Left forelimb (tissue), 1 donor: Measurements from ENCODE around the gene SOCS7.
A peak's percentile ranks its signal among the peaks of the same experiment; 100 is the strongest.

Experiments used
- DNase-seq: peaks from one replicate; pipeline ENCODE4 v3.0.0-alpha.2; 2018; ENCODE audit warnings: low spot score

The SOCS7 gene

DNA sequence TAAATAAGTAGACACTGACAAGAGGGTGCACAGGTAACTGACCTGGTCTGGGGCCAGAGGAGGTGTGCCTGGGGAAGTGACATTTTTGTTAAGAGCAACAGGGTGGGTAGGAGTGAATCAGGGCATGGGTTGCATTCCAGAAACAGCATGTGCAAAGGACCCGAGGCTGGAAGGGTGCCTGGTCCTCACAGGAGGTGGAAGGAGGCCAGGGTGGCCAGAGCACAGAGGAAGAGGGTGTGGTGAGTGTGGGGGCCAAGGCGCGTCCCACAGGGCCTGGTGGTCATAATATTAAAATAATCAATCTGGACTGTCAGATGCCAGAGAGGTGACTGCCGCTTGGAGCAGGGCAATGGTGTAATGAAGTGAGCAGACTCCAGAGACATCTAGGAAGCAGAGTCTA is 90.9 kb downstream of the SOCS7 start:
- DNase-seq, result no peak

DNA sequence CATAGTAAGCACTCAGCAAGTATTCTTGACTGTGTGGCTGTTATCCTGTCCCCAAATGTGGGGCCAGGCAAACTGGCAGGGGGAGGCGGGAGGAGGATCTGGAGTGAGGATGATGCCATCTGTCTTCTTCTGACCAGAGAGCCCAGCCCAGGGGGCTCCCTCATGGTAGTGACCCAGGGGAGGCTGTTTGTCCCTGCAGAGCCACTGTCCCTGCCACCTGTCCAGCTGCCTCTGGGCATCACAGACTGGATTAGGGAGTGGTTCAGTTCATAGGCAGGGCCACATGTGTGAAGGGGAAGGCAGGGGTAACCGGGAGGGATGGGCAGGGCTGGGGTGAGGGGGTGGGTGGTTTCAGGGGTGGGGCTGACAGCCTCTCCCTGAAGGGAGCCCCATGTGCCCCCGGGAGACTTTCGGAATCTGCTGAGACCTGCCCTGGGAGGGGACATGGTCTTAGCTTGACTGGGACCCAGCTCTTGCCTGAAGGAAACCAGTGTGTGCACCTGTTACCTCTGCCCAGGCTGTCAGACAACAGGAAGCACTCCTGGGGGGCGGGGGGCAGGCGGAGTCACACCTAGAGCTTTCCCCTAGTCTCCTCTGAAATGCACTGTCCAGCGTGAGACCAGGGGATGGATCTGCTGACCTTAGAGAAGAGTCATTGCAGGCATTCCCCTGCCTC is 91.8 kb downstream of the SOCS7 start:
- no peak for DNase-seq

DNA sequence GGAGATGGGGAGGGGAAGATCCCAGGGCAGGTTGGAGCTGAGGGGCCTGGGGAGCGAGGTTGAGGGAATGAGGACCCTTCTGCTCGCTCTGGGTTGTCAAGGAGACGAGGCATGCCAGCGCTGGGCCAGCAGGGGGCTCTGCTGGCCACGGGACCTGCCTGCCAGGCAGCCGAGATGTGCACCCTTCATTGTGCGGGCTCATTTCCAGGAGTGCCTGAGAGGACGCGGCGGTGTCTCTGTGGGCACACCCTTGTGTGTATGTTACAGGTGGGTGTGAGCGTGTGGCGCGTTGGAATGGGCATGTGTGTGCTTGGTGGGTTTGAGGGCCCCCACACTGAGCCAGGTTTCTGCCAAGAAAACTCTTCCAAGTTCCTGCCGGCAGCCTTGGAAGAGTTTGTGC is 92.5 kb downstream of the SOCS7 start:
- no peak for DNase-seq

DNA sequence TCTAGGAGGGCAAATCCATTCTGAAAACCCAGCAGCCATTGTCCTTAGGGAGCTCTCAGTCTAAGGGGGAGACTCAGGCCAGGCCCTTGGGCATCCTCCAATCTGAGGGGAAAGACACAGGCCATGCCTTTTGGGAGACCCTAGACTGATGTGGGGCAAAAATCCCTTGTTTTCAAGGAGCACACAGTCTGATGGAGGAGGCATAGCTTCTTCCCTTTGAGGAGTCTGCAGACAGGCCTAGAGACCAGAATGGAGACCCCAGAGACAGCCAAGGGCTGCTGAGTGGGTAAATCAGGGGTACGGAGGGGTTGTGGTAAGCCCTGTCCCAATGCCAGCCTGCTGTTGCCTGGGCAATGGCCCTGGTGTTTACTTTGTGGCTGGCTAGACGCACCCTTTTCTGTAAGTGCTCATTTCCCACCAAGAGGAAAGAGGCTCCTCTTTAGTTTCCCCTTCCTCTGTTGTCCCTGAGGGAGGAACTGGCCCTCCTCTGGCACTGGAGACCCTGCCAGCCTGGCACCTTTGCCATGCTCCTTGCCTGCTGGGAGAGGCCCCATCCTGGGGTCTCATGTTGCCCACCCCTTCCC is 96.0 kb downstream of the SOCS7 start:
- DNase-seq, result no peak

DNA sequence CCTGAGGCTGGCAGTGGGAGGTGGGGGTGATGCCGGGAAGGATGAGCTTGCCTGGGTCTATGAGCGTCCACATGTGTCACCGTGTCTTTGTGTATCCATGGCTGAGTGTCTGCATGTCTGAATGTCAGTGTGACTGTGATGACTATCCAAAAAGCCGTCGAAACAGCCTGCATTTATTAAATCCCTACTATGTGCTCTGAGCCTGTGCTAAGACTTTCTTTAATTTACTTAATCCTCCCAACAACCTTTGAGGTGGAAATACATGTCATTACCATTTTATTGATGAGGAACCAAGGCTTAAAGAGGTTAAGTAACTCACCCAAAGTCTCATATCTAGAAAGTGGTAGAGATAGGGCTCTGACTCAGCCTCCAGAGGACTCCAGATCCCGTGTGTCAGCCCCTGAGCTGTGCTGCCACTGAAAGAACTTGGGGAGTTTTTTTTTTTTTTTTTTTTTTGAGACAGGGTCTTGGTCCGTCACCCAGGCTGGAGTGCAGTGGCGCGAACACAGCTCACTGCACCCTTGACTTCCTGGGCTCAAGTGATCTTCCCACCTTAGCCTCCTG is 96.6 kb downstream of the SOCS7 start:
- no peak for DNase-seq

DNA sequence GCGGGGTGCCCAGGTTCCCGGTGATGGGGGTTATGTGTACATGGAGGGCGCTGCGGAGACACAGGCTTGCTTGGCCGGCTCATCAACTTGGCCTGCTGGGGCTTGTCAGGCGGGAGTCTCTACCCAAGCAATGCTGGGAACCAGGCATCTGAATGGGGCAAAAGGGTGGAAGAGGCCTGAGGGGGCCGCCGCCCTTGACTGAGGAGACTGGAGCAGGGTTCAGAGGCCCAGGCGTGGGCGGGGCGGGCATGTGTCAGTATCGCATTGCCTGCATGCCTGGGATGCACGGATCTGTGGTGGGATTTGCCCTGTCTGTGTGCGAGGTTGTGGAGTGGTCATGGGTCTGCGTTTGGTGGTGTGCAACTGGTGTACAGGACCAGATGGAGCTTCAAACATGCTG is 97.7 kb downstream of the SOCS7 start:
- no peak for DNase-seq

DNA sequence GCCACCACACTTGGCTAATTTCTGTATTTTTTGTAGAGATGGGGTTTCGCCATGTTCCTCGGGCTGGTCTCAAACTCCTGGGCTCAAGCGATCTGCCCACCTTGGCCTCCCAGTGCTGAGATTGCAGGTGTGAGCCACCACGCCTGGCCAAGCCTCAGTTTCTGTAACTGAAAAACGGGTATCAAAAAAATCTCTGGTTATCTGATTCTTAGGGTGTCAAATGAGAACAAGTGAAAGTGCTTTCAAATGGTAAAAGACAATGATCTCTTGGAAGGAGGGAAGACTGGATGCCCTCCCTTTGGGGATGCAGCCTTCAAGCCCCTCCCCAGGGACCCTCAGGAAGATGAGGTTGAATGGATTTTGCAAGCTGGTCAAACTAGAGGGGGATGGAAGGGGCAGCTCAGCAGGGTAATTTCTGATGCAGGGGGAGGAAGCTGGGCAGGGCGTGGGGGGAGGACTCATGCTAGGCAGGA is 98.9 kb downstream of the SOCS7 start:
- no peak for DNase-seq

DNA sequence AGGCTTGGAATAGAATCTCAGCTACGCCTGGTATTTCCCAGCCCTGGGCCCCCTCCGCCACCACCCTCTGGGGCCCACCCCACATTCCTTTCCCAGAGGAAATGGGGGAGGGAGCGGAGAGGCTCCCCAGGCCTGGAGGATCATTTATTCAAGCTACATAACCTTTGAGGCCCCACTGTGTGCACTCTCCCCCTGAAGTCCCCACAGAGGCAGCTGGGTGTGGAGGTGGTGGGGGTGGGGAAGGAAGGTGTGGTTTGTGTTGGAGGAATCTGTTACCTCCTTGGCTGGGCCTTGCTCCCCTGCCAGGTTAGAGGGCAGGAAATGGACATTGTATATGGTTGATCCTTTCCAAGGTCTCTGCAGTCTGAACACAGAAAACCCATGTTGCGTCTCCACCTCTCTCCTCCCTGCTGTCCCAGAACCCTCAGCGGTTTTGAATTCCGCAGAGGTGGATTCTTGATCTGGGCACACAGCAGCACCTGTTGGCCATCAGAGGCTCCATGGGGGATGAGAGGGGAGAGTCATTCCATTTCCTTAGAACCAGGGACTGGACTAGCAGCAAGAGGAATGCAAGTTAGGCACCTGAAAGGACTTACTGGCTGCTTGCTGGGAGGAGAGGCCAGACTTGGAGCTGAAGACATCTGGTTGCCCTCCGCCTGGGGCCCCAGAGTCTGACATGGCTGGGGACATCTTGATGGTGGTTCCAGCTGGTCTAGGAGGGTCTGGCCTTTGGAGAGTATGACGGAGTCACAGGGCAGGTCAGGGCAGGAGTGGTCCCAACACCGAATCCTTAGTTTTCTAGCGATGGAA is 99.6 kb downstream of the SOCS7 start:
- no peak for DNase-seq

DNA sequence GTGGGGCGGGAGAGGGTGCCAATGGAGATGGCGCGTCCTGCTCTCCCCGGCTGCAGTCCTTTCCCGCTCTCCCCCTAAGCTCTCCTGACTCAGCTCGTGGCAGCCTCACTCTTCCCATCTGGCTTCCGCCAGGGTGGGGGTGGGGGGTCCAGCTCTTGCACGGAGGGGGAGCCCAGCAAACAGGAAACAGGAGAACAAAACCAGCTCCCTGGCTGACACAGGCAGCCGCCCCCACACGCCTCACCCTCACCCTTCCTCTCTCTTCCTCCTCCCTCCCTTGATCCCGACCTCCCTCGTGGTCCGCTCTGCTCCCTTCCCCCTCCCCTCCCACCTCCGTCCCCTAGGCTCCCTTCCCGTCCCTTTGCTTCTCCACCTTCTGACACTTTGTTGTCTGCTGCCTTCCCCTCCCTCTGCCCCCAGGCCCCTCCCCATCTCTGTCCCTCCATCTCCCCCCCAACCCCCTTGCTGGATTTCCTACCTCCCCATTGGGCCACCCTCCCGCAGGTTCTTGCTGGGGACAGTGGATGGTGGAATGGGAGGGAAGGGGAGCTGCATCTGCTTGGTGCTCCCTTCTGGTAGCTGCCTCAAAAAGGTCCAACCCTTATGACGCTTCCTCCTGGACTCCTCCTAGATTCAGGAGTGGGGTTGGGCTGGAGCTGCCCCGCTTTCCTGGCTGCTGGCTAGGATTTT is 100.3 kb downstream of the SOCS7 start:
- DNase-seq, result peak; percentile 85

DNA sequence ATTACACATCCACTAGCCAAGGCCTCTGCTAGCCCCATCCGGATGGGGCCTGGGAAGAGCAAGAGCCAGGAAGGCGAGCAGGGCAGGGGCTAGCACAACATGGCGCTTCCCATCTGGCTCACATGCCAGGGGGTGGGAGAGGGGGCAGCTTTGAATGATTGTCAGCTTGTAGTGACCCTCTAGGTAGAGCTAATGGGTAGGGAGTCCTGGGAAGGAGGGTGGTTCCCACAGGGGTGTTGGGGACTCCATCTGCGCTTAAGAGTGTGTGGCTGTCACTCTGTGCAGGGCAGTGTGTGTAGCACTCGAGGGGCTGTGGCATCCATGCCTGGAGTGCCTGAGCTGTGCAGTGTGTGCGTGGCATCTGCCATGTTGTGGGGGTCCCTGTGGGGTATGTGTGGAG is 101.1 kb downstream of the SOCS7 start:
- no peak for DNase-seq

DNA sequence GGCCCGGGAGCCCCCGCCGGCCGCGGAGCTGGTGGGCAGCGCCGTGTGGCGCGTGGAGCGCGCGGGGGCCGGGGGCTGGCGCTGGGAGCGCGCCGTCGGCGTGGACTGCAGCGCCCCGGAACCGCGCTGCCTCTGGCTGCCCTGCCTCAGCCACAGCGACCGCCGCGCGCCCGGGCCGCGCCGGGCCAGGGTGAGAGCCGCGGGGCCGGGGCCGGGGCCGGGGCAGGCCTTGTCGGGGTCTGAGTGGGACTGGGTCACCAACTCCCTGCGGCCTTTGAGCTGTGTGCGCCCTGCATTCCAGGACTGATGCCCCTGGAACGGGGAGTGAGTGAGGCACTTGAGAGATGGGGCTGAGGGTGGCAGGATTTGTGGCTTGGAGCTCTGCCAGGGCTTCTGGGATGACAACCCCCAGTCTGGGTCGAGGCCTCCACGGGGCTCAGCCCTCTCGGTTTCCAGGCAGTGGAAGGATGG is 102.3 kb downstream of the SOCS7 start:
- no peak for DNase-seq

DNA sequence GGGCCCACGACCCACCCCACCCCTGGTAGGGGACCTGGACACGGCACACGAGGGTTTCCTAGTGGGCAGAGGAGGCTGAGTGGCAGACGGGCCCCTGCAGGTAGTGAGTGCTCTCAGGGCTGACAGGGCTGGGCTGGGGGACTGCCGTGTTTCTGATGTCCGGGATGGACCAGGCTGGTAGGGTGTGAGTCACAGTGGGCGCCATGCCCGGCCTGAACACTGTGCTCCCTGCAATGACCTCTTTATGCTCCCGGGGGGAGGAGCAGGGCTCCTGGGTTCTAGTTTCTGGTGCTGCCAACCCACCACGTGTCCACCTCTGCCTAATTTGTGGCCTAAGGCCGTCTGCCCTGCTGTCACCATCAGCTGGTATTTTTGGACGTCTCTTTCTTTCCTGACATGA is 102.9 kb downstream of the SOCS7 start:
- no peak for DNase-seq
